Measurements from ENCODE around the gene QRICH2. TPM values are rescaled to one million over a fixed set of nuclear protein-coding genes. Genes with fewer than 3 reads are reported as not detected.

Gene QRICH2
- total RNA-seq, 1 donor from 2014 or later: 12.2 TPM

DNA sequence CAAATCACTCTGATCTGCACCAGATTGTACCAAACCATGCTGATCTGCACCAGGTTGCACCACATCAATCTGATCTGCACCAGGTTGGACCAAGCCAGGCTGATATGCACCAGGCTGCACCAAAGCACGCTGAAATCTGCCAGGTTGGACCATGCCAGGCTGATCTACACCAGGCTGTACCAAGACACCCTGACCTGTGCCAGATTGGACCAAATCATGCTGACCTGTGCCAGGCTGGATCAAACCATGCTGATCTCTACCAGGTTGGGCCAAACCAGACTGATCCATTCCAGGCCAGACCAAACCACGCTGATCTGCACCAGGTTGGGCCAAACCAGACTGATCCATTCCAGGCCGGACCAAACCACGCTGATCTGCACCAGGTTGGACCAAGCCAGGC, 15.5 kb downstream of the QRICH2 start:
- TF ChIP-seq, protein P1, sequence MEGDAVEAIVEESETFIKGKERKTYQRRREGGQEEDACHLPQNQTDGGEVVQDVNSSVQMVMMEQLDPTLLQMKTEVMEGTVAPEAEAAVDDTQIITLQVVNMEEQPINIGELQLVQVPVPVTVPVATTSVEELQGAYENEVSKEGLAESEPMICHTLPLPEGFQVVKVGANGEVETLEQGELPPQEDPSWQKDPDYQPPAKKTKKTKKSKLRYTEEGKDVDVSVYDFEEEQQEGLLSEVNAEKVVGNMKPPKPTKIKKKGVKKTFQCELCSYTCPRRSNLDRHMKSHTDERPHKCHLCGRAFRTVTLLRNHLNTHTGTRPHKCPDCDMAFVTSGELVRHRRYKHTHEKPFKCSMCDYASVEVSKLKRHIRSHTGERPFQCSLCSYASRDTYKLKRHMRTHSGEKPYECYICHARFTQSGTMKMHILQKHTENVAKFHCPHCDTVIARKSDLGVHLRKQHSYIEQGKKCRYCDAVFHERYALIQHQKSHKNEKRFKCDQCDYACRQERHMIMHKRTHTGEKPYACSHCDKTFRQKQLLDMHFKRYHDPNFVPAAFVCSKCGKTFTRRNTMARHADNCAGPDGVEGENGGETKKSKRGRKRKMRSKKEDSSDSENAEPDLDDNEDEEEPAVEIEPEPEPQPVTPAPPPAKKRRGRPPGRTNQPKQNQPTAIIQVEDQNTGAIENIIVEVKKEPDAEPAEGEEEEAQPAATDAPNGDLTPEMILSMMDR (IDR thresholded peaks at IDR 0.05; ENCODE audit: partially characterized antibody, unreplicated experiment): no peak
- no peak overlapping the region for H3K4me3 Mint-ChIP-seq (ENCODE audit: unreplicated experiment)
- H3K27ac Mint-ChIP-seq (ENCODE audit: unreplicated experiment): no peak overlapping the region
- H3K36me3 Mint-ChIP-seq (ENCODE audit: unreplicated experiment): peaks cover 8% of the 10 kb centered on the region
- peaks cover 5% of the 10 kb centered on the region for H3K9me3 Mint-ChIP-seq (ENCODE audit: unreplicated experiment)
- no peaks in the 10 kb centered on the region for H3K27me3 Mint-ChIP-seq (ENCODE audit: unreplicated experiment)
- no peak for DNase-seq
- no peaks in the 10 kb centered on the region for H3K4me1 Mint-ChIP-seq (ENCODE audit: low read depth, unreplicated experiment)

DNA sequence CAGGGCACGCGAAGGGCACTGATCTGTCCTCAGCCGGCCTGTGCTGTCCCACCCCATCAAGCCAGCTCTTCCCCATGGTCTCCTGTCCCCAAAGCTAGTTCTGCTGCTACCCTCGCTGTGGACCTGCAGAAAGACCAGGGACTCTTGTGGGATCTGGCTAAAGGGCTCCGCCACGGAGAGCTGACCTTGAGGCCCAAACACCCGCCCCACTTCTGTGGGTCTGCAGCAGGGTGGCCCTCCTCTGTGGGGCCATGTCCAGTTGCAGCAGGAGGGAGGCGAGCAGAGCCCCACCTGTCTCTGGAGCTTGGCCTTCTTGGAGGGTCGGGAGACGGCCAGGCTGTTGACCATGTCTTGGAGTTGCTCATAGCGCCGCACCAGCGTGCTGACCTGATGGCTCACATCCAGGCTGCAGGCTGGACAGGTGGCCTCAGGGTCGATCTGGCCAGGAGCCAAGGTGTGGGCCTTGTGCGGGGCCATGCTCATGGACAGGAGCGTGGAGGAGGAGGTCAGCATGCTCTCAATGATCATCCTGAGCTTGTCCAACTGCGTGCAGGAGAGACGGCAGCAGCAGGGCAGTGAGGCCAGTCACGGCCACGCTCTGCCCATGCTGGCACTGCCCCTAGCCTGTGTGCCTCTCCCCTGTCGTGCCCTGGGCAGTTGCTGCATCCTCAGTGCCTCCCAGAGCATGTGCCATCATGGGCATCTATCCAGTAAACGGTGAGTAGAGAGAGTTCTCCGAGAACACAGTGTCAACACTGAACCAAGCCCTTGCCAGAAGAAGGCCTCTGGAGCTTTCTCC, 26.3 kb downstream of the QRICH2 start:
- peaks cover 2% of the 10 kb centered on the region for H3K27me3 Mint-ChIP-seq (ENCODE audit: unreplicated experiment)
- TF ChIP-seq, protein P1 (IDR thresholded peaks at IDR 0.05; ENCODE audit: partially characterized antibody, unreplicated experiment): no peak
- no peak overlapping the region for H3K27ac Mint-ChIP-seq (ENCODE audit: unreplicated experiment)

DNA sequence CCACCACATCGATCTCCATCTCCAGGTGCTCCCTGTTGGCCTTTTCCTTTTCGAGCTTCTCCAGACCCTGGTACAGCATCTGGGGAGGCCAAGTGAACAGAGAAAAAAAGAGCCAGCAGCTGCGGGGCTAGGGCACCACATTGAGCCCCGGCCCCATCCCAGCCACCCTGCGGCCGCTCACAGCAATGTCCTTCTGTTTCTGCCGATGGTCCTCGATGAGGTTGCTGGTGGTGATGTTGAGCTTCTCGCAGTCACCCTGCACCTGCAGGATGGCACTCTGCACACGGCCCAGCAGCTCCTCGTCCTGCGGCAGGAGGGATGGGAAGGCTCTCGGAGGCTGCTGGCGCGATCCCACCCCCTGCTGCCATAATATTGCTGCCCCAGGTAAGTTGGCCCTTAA, 27.4 kb downstream of the QRICH2 start:
- no peak for DNase-seq
- H3K4me3 Mint-ChIP-seq (ENCODE audit: unreplicated experiment): no peak overlapping the region
- no peak overlapping the region for H3K27ac Mint-ChIP-seq (ENCODE audit: unreplicated experiment)
- H3K36me3 Mint-ChIP-seq (ENCODE audit: unreplicated experiment): no peaks in the 10 kb centered on the region
- H3K9me3 Mint-ChIP-seq (ENCODE audit: unreplicated experiment): peaks cover 4% of the 10 kb centered on the region
- peaks cover 2% of the 10 kb centered on the region for H3K27me3 Mint-ChIP-seq (ENCODE audit: unreplicated experiment)
- TF ChIP-seq, protein P1 (IDR thresholded peaks at IDR 0.05; ENCODE audit: partially characterized antibody, unreplicated experiment): no peak
- no peaks in the 10 kb centered on the region for H3K4me1 Mint-ChIP-seq (ENCODE audit: low read depth, unreplicated experiment)

More for the DNA sequence above, 26.3 kb downstream of the QRICH2 start:
- H3K9me3 Mint-ChIP-seq (ENCODE audit: unreplicated experiment): peaks cover 2% of the 10 kb centered on the region
- DNase-seq: no peak
- H3K4me1 Mint-ChIP-seq (ENCODE audit: low read depth, unreplicated experiment): no peaks in the 10 kb centered on the region
- no peaks in the 10 kb centered on the region for H3K36me3 Mint-ChIP-seq (ENCODE audit: unreplicated experiment)
- no peak overlapping the region for H3K4me3 Mint-ChIP-seq (ENCODE audit: unreplicated experiment)

DNA sequence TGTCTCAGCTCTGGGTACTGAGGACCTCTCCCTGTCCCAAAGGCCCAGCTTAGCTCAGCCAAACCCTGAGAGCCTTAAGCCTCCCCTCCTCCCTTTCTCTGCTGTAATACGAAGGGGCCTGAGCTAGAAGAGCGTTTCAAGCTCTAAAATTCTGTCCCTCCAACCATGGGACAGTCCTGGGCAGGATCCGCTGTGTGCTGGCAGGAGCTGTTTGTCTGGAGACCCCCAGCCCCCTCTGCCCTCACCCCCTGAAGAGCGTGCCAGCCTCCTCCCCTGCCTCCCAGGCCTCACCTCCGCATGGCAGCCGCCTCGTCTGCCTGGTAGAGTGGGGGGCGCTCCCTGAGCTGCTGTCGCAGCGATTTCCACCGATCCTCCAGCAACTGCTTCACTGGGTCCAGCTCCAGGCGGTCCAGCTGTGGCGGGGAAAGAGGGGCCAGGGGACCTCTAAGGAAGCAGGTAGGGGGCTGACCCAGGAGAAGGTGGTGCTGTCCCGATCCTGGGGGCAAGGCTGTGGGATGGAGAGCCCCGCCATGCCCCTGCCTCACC, 28.3 kb downstream of the QRICH2 start:
- no peak overlapping the region for H3K4me3 Mint-ChIP-seq (ENCODE audit: unreplicated experiment)
- peaks cover 4% of the 10 kb centered on the region for H3K9me3 Mint-ChIP-seq (ENCODE audit: unreplicated experiment)
- no peaks in the 10 kb centered on the region for H3K36me3 Mint-ChIP-seq (ENCODE audit: unreplicated experiment)
- DNase-seq: no peak
- H3K27ac Mint-ChIP-seq (ENCODE audit: unreplicated experiment): no peak overlapping the region
- TF ChIP-seq, protein P1 (IDR thresholded peaks at IDR 0.05; ENCODE audit: partially characterized antibody, unreplicated experiment): peak; percentile 64
- H3K4me1 Mint-ChIP-seq (ENCODE audit: low read depth, unreplicated experiment): no peaks in the 10 kb centered on the region
- H3K27me3 Mint-ChIP-seq (ENCODE audit: unreplicated experiment): peaks cover 2% of the 10 kb centered on the region

Measured in glutamatergic neuron (in vitro differentiated cells).